Thoracic aorta (tissue), 2 donors: Measurements from ENCODE around the gene C3orf20. TPM values are rescaled to one million over a fixed set of nuclear protein-coding genes. Genes with fewer than 3 reads are reported as not detected.

ENCODE experiments used
- ATAC-seq: fragments of 150-250 bp; one replicate; pipeline ENCODE4 v1.8.0; 2017; ENCODE audit warnings: low read depth; ENCODE audit not compliant: insufficient number of reproducible peaks, low FRiP score
- DNase-seq: peaks from one replicate; pipeline ENCODE4 v3.0.0-alpha.2; 2020; ENCODE audit warnings: low spot score
- H3K27ac ChIP-seq, 2 donors: fragments of 200-600 bp; sonication (generic); 1 replicate in 1 of 2; 2 replicates in 1 of 2; pipeline ENCODE4 v1.5.1; 2016; ENCODE audit warnings: mild to moderate bottlenecking in 2 of 2, moderate library complexity in 2 of 2
- H3K27me3 ChIP-seq: fragments of 200-600 bp; sonication (generic); replicated peaks from 2 replicates; pipeline ENCODE4 v1.6.0; 2016; ENCODE audit warnings: mild to moderate bottlenecking; ENCODE audit not compliant: insufficient read depth
- H3K36me3 ChIP-seq: fragments of 200-600 bp; sonication (generic); one replicate; pipeline ENCODE4 v1.5.1; 2016
- H3K4me1 ChIP-seq, 2 donors: fragments of 200-600 bp; sonication (generic); 1 replicate in 1 of 2; 2 replicates in 1 of 2; pipeline versions ENCODE4 v1.5.1 to v1.6.0; 2016; ENCODE audit warnings: low read depth in 2 of 2, mild to moderate bottlenecking in 1 of 2; ENCODE audit not compliant: control insufficient read depth in 1 of 2
- H3K4me3 ChIP-seq: fragments of 200-600 bp; sonication (generic); 2 replicates; pipeline ENCODE4 v1.5.1; 2016; ENCODE audit warnings: mild to moderate bottlenecking
- H3K9me3 ChIP-seq: fragments of 200-600 bp; sonication (generic); 2 replicates; pipeline ENCODE4 v1.5.1; 2016
- CTCF ChIP-seq: fragments of 200-600 bp; sonication (generic); IDR thresholded peaks from one replicate; pipeline ENCODE4 v1.5.1; 2019; ENCODE audit warnings: antibody characterized with exemption
- total RNA-seq, 2 donors: library from RNA; depleted of rRNA; stranded (reverse); fragments of >200 nt; gene quantifications; one replicate each; pipeline versions ENCODE4 v1.1.0 to v1.2.3, GENCODE V29; 2016

Gene C3orf20
- total RNA-seq, 2 donors from 2014 or later = not detected

GRCh38 chr3:14768182-14768790 is 93.3 kb downstream of the C3orf20 start:
- Histone ChIP-seq H3K27ac (no peak overlapping the region), H3K4me3 (no peak overlapping the region), H3K36me3 (no peaks in the 10 kb centered on the region), H3K27me3 (no peaks in the 10 kb centered on the region), H3K9me3 (no peaks in the 10 kb centered on the region), H3K4me1 (no peaks in the 10 kb centered on the region)
- ATAC-seq = no peak
- DNase-seq = no peak
- TF ChIP-seq CTCF = no peak

GRCh38 chr3:14768881-14769280 is 93.9 kb downstream of the C3orf20 start:
- H3K27me3 ChIP-seq = no peaks in the 10 kb centered on the region
- no peaks in the 10 kb centered on the region for H3K4me1 ChIP-seq
- no peaks in the 10 kb centered on the region for H3K36me3 ChIP-seq
- H3K27ac ChIP-seq = no peak overlapping the region
- no peak overlapping the region for H3K4me3 ChIP-seq
- H3K9me3 ChIP-seq = no peaks in the 10 kb centered on the region
- ATAC-seq (no peak), DNase-seq (no peak)
- TF ChIP-seq CTCF = no peak

- Histone ChIP-seq H3K4me3 (no peak overlapping the region), H3K9me3 (no peaks in the 10 kb centered on the region), H3K27ac (no peak overlapping the region), H3K4me1 (no peaks in the 10 kb centered on the region), H3K27me3 (no peaks in the 10 kb centered on the region), H3K36me3 (no peaks in the 10 kb centered on the region)
- no peak for DNase-seq
- ATAC-seq = no peak
- no peak for TF ChIP-seq CTCF
Observed at GRCh38 chr3:14769544-14770325, 94.8 kb downstream of the C3orf20 start.

- H3K4me3 ChIP-seq = no peak overlapping the region
- no peaks in the 10 kb centered on the region for H3K27me3 ChIP-seq
- no peaks in the 10 kb centered on the region for H3K4me1 ChIP-seq
- H3K36me3 ChIP-seq = no peaks in the 10 kb centered on the region
- DNase-seq (no peak), ATAC-seq (no peak)
- no peaks in the 10 kb centered on the region for H3K9me3 ChIP-seq
- H3K27ac ChIP-seq = no peak overlapping the region
- TF ChIP-seq CTCF = no peak
Observed at GRCh38 chr3:14770591-14770990, 95.7 kb downstream of the C3orf20 start.

- no peak overlapping the region for H3K4me3 ChIP-seq
Observed at GRCh38 chr3:14771593-14772497, 96.9 kb downstream of the C3orf20 start.

More at GRCh38 chr3:14771593-14772497, 96.9 kb downstream of the C3orf20 start:
- Histone ChIP-seq H3K27me3 (no peaks in the 10 kb centered on the region), H3K36me3 (no peaks in the 10 kb centered on the region), H3K4me1 (no peaks in the 10 kb centered on the region), H3K9me3 (no peaks in the 10 kb centered on the region), H3K27ac (no peak overlapping the region)
- ATAC-seq (no peak), DNase-seq (no peak)
- TF ChIP-seq CTCF = no peak
